ENCODE results near the gene DISP2. TPM values are rescaled to one million over a fixed set of nuclear protein-coding genes. Genes with fewer than 3 reads are reported as not detected.

The DISP2 gene
- total RNA-seq, 1 donor from 2014 or later, result 0.38 TPM

- no peak for ATAC-seq (ENCODE audit: low read depth)
- POLR2A ChIA-PET, result no interaction called here
- H3K4me3 Mint-ChIP-seq, result no peak overlapping the region
- peaks cover 5% of the 10 kb centered on the region for H3K36me3 Mint-ChIP-seq (ENCODE audit: low read depth)
- H3K4me1 Mint-ChIP-seq, result no peaks in the 10 kb centered on the region
- no peaks in the 10 kb centered on the region for H3K27me3 Mint-ChIP-seq
- no peak for DNase-seq
- no peak for TF ChIP-seq CTCF (IDR thresholded peaks at IDR 0.05)
- intact Hi-C loops (cut with micrococcal nuclease), result loop anchor here (10.0 kb wide), 1 partner anchor 383 kb away; no protein-coding TSS in a partner anchor
- CTCF ChIA-PET, result no interaction called here
- no peaks in the 10 kb centered on the region for H3K9me3 Mint-ChIP-seq
- H3K27ac Mint-ChIP-seq, result no peak overlapping the region
Measured at GRCh38 chr15:40428185-40428584, 70.2 kb downstream of the DISP2 start.

Other genes starting within 250 kb of the DISP2 start
- gene BMF, start 249.3 kb upstream of the DISP2 start, total RNA-seq, result 353 and 376 TPM in 2 replicates
- gene BUB1B, start 197.2 kb upstream of the DISP2 start, total RNA-seq, result 3.9 and 4.2 TPM in 2 replicates
- 0.34 and 0.40 TPM in 2 replicates for gene PAK6, start 119.2 kb upstream of the DISP2 start, total RNA-seq
- gene ANKRD63, start 75.2 kb upstream of the DISP2 start, total RNA-seq, result 0.32 TPM in 1 of 2 replicates, not detected in the other
- 109 and 126 TPM in 2 replicates for gene PLCB2, start 50.3 kb upstream of the DISP2 start, total RNA-seq
- 9.5 TPM in 2 replicates for gene INAFM2, start 34.5 kb upstream of the DISP2 start, total RNA-seq
- 0.91 and 2.1 TPM in 2 replicates for gene CCDC9B, start 17.3 kb upstream of the DISP2 start, total RNA-seq
- gene PHGR1, start 7.2 kb upstream of the DISP2 start, total RNA-seq, result not detected in 2 replicates
- gene KNSTRN, start 24.5 kb downstream of the DISP2 start, total RNA-seq, result 11.5 and 13.4 TPM in 2 replicates
- 63.5 and 76.7 TPM in 2 replicates for gene IVD, start 47.6 kb downstream of the DISP2 start, total RNA-seq
- 27.5 and 28.4 TPM in 2 replicates for gene BAHD1, start 82.7 kb downstream of the DISP2 start, total RNA-seq
- gene CHST14, start 112.8 kb downstream of the DISP2 start, total RNA-seq, result 10.1 and 10.2 TPM in 2 replicates
- 64.0 and 66.3 TPM in 2 replicates for gene CCDC32, start 206.8 kb downstream of the DISP2 start, total RNA-seq
- gene RPUSD2, start 211.1 kb downstream of the DISP2 start, total RNA-seq, result 20.1 and 24.8 TPM in 2 replicates
- 5.1 and 7.7 TPM in 2 replicates for gene KNL1, start 236.0 kb downstream of the DISP2 start, total RNA-seq

Data from activated B cell treated with CpG ODN at 0.5 μM for 24 hours (primary cell).